ES-I3 (cell line): Measurements from ENCODE around the gene MAPKAPK3.

Source experiments
- H3K36me3 ChIP-seq: 2 replicates; pipeline ENCODE4 v1.6.1; 2013; ENCODE audit warnings: mild to moderate bottlenecking, low read length, control low read depth, moderate library complexity; ENCODE audit not compliant: insufficient read depth
- H3K4me1 ChIP-seq: 2 replicates; pipeline ENCODE4 v1.6.1; 2013; ENCODE audit warnings: mild to moderate bottlenecking, control low read depth, low read length; ENCODE audit not compliant: insufficient read depth
- H3K9ac ChIP-seq: 2 replicates; pipeline ENCODE4 v1.6.1; 2013; ENCODE audit warnings: low read depth, mild to moderate bottlenecking, low read length, moderate library complexity
- H3K9me3 ChIP-seq: 2 replicates; pipeline ENCODE4 v1.6.1; 2013; ENCODE audit warnings: mild to moderate bottlenecking, low read length, moderate library complexity; ENCODE audit not compliant: control insufficient read depth, insufficient read depth

The MAPKAPK3 gene

DNA sequence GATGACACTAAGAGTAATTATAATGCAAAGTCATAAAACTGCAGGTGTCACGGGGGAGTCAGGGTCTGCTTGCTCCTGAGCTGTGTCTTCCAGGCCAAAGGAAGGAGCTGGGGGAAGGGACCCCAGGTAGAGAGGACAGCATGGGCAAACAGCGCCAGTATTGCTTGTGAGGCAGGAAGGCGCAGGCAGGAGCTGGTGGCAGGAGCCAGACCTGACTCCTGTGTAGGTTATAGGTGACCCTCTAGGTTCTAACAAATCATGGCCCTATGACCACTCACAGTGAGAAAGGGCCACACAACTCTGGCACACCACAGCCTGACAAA is 7.2 kb upstream of the MAPKAPK3 start:
- Histone ChIP-seq H3K9me3 (no peaks in the 10 kb centered on the region), H3K4me1 (peaks cover 4% of the 10 kb centered on the region; the same call in 1 of the 2 replicates), H3K36me3 (no peaks in the 10 kb centered on the region), H3K9ac (no peak overlapping the region)

DNA sequence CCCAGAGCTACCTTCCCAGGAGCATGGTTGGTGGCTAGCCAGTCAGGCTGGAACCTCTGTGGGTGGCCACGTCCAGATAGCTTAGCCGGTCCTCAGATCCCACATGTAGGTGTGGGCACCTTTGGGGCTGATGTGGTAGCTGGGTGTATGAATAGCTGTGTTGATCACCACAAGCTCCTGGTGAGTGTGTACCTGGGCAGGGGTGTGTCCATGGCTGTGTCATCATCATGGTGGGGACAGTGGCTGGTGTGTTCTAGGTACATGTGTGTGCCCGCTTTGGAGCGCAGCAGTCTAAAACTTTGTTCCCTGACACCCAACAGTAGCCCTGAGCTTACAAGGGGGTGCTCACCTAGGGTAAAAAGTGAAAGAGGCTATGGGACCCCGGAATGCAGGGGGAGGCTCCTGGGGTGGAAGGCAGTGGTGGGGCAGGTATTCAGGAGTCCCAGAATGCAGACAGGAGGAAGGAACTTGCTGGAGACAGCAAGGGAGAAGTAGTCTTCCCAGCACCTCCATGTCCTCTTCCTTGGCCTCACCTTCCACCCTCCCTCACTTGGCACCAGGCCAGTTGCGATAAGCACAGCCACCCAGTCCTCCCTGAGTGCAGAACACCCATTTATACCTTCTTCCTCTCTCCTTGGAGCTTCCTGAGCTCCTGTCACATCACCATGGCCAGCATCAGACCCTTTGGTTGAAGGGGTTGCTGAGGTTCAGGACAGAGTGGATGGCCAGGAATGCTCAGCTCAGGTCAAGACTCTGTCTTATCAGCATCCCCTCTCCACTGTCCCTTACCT is 6.6 kb upstream of the MAPKAPK3 start:
- Histone ChIP-seq H3K36me3 (no peaks in the 10 kb centered on the region), H3K9me3 (no peaks in the 10 kb centered on the region), H3K9ac (no peak overlapping the region), H3K4me1 (peaks cover 4% of the 10 kb centered on the region; the same call in 1 of the 2 replicates)

DNA sequence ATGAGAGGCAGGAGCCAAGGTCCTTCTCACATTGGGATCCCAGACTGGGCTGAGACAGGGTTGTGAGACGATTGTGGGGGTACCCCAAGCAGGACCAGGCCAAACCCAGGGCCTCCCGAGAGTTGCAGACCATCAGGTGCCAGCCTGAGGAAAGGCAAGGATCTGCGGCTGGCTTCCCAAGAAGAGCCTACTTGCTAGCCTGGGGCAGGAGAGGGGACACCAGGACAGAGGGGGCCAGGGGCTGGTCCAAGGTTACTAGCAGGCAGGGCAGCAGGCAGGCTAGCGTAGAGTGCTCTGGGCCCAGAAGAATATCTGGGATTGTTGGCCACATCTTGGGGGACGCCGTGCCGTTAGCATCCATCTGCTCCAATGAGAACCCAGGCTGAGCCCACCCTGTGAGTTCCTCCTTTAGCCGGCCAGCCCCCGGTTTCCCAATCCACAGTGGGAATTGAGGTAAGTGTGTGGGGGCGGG is 5.9 kb upstream of the MAPKAPK3 start:
- Histone ChIP-seq H3K9me3 (no peaks in the 10 kb centered on the region), H3K4me1 (peaks cover 4% of the 10 kb centered on the region; the same call in 1 of the 2 replicates), H3K36me3 (no peaks in the 10 kb centered on the region), H3K9ac (peak overlapping the region; percentile 64)

DNA sequence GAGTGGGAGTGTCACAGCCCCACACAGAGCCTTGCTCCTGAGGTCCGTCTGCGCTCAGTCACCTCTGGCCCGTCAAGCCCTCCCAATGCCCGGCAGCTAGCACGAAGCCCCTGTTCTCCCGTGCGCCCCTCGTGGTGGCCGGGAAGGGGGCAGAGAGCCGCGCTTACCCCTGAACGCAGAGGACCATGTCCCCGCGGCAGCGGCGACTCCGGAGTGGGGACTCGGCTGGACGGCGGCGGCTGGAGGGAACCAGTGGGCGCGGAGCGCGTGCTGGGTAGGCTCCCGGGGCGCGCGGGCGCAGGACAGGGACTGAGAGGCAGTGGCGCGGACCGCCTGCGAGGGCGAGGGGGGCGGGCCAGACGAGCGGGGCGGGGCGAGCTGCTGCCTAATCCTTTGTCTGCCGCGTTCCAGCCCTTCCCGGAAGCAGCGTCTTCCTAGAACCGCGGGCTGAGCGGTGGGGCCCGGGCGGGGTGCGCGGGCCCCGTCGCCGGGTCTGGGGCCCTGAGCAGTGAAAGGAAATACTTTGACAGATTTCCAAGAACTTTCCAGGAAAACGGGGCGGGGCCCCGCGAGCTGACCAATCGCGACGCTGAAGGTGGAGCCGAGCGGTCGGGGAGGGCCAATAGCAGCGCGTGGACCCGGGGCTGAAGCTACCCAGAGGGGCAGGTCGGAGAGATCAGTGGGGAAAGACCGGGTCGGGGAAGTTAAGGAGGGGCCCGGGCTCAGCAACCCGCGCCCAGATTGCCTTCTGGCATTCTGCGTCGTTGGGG is 5.3 kb upstream of the MAPKAPK3 start, which contains the start of gene CISH:
CISH (minus strand) TSS at position 311 of the 770 bp plus-strand sequence; CDS start at position 187, 124 bp downstream.
- Histone ChIP-seq H3K36me3 (no peaks in the 10 kb centered on the region), H3K9ac (peak within 1 kb of the TSS; percentile 64), H3K4me1 (peaks cover 4% of the 10 kb centered on the region; the same call in 1 of the 2 replicates), H3K9me3 (no peaks in the 10 kb centered on the region)

DNA sequence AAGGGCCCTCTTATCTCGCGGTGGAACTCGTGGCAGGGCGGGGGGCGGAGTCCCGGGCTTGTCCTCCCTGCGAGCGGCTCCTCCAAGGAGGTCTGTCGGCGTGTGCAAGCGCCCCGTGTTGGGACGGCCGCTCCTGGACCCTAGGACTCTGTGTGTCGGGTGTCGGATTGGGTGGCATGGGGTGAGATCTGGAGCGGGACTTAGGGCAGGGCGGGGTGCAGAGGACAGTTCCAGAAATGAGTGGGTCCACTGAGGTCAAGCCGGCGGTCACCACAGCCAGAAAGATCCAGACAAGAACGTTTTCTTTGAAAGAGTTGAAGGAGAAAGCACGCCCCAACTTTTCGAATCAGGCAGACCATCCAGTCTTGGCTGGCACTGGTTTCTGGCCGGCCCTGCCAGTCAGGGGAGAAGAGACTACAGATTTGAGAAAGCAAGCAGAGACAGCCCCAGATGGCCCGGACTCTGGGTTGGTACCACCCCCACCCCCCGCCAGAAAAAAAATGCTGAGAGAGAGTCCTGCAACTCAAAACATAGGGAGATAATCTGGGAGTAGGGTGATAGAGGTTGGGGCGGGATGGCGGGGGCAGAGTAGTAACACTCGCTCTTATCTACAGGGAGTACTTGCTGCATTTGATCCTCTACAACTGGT is 4.6 kb upstream of the MAPKAPK3 start:
- no peaks in the 10 kb centered on the region for H3K36me3 ChIP-seq
- peaks cover 4% of the 10 kb centered on the region; the same call in 1 of the 2 replicates for H3K4me1 ChIP-seq
- H3K9me3 ChIP-seq = no peaks in the 10 kb centered on the region
- peak overlapping the region; percentile 64; the same call in 1 of the 2 replicates for H3K9ac ChIP-seq

DNA sequence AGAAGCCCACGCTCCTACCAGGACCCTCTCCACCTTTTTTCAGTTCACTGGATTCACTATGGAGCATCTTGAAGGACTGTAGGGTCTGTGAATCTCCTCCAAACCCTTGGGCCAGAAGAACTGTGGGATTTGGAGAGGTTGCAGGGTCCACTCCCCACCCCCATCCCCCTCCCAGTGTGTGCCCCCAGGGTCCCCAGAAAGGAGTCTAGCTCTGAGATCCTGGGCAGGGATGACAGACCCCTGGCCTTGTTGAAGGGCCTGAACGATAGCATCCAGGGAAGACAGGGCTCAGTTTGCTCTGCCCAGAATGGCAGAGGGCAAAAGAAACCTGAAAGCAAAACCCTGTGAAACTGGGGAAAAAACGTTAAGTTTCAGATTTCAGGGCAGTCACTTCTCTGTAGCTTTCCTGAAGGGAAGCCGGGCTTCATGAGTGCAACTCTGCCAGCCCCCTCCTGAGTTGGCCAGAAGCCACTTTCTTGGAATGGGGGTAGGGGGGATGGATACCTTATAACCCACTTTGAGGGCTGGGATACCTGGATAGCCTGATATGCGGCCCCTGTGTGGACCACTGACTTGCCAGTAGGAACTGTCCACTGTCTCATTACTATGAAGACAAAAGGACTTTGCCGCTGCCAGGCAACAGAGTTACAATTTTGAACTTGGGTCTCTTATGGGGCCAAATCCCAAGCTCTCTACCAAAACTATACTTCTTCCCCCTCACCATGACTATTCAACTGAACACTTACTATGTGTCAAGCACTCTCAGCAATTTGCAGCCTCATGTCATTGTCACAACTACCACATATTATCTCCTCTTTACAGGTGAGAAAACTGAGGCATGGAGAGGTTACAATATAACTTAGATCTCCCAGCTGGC is 3.7 kb upstream of the MAPKAPK3 start:
- H3K4me1 ChIP-seq = peaks cover 11% of the 10 kb centered on the region; the same call in 1 of the 2 replicates
- H3K36me3 ChIP-seq = no peaks in the 10 kb centered on the region
- H3K9me3 ChIP-seq = no peaks in the 10 kb centered on the region
- no peak overlapping the region for H3K9ac ChIP-seq

DNA sequence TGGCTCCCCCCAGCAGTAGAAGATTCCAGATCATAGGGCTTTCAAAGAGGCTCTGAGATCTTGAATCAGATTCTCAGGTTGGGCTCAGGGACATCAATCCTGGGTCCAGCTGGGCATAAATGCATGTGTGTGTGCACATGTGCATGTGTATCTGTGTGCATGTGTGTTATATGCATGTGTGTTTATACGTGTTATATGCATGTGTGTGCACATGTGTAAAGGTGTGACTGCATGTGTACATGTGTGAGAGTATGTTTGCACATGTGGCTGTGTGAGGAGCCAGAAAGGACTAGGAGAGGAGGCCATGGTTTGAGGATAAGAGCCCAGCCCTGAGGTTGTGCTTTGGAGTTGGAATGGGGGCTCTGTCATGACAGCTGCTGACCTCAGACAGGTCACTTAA is 1.8 kb upstream of the MAPKAPK3 start:
- H3K9me3 ChIP-seq = no peaks in the 10 kb centered on the region
- no peak overlapping the region for H3K9ac ChIP-seq
- H3K36me3 ChIP-seq = no peaks in the 10 kb centered on the region
- peaks cover 11% of the 10 kb centered on the region; the same call in 1 of the 2 replicates for H3K4me1 ChIP-seq

DNA sequence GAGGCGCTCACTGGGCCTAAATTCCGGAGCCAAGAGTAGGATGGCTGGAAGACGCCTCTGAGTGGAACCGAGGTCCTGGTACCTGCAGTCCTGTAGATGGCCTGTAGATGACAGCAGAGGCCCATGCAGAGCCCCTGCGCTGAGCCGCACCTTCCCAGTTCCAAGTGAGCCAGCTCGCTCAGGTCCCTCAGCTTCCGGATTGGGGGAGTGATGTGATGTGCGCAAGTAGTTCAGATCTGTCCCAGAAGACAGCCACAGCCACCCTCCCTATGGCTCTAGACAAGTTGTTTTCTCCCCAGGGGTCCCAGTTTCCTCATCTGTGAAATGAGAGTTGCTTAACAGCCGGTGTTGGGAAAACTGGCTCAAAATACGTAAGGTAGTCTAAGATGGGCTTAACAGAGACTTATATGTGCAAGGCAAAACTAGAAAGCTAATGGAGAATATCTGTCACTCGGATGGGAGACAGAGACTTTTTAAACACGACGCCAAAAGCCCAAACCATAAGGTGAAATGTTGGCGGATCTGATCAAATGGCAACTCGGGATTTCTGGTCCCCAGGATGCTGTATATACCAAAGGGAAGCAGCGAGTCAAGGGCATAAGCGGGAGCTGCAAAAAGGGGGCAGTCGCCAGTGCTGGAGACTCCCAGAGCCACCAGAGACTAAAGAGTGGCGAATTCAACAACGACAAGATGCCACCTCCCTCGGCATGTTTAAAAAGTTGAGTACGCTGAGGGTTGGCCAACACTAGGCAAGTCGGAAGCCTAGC is 765 bp upstream of the MAPKAPK3 start:
- Histone ChIP-seq H3K4me1 (peaks cover 7% of the 10 kb centered on the region; the same call in 1 of the 2 replicates), H3K9ac (peak overlapping the region; percentile 47), H3K36me3 (no peaks in the 10 kb centered on the region), H3K9me3 (no peaks in the 10 kb centered on the region)

DNA sequence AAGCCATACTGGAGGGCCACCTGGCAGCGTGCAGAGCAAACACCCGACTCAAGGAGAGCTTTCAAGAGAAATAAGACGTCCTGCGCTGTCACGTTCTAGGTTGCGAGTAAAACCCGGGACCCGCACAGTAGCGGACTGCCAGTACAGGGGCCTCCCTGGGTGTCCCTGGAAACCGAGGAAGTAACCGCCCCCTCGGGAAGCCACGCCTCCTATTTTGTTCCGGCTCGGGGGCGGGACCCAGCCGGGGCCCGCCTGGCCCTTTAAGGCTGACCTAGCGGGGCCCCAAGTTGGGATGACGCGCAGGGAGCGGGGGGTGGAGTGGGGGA is 218 bp upstream of the MAPKAPK3 start:
- peak overlapping the region; percentile 47 for H3K9ac ChIP-seq
- H3K9me3 ChIP-seq = no peaks in the 10 kb centered on the region
- H3K36me3 ChIP-seq = no peaks in the 10 kb centered on the region
- H3K4me1 ChIP-seq = peaks cover 7% of the 10 kb centered on the region; the same call in 1 of the 2 replicates

DNA sequence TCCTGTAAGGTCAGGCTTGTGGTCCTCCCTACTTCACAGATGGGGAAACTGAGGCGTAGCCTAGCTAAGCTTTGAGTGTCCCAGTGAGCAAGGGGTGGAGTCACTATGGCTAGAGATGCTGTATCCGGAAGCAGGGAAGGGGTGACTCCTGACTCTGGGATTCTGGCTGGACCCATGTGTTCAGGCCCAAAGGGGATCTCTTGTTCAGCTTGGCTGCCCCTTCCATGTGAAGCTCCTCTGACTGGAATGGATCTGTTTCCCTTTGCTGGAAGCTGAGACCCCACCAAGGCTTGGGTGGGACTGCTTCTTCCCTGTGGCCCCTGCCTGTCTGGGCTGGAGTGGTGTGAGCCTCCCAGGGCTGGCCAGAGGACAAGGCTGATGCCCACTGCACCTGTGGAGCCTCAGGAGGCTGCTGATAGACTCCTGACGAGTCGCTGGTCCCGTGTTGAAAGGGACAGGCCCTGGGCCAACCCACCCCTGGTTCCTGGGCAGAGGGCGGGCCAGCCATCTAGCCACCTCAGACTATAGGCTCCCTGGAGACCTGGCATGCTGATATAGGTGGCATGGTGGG is 1.0 kb downstream of the MAPKAPK3 start:
- peaks cover 7% of the 10 kb centered on the region; the same call in 1 of the 2 replicates for H3K4me1 ChIP-seq
- H3K36me3 ChIP-seq = no peaks in the 10 kb centered on the region
- peak overlapping the region; percentile 84 for H3K9ac ChIP-seq
- no peaks in the 10 kb centered on the region for H3K9me3 ChIP-seq

DNA sequence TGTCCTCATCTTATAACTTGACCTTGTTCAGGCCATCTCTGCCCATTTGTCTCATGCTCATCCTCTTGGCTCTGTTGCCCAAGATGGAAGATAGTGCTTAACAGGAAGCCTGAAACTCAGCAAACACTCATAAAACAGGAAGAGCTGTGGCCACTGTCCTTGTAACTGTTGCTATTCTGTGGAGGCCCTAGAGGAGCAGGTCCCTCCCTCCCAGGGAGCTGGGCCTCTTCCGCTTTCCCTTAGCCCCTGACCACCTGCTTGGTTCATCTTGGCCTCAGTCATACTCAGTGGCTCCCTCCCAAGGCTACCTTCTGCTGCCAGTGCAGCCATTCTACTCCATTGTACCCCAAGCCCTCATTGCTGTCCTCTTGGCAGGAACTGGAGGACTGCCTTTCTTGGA is 3.5 kb downstream of the MAPKAPK3 start:
- Histone ChIP-seq H3K9ac (no peak overlapping the region), H3K36me3 (no peaks in the 10 kb centered on the region; the same call in 1 of the 2 replicates), H3K4me1 (peaks cover 21% of the 10 kb centered on the region), H3K9me3 (no peaks in the 10 kb centered on the region)

DNA sequence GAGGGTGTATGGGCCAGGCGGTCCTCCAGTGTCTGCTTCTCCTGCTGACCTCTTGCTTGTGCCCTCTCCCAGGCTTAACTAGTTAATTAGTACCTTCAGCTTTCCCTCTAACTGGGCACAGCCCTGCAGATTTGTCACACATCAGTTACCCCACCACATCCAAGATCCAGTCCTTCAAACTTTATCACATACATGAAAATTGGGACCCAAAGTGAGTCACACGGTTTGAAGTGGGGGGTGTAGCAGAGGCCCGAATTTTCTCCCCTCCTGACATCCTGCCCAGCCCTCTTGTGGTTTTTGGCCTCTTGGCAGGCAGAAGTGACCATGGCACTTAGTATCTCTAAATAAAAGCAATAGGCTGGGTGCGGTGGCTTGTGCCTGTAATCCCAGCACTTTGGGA is 3.9 kb downstream of the MAPKAPK3 start:
- Histone ChIP-seq H3K36me3 (no peaks in the 10 kb centered on the region; the same call in 1 of the 2 replicates), H3K9me3 (no peaks in the 10 kb centered on the region), H3K4me1 (peaks cover 25% of the 10 kb centered on the region), H3K9ac (no peak overlapping the region)

DNA sequence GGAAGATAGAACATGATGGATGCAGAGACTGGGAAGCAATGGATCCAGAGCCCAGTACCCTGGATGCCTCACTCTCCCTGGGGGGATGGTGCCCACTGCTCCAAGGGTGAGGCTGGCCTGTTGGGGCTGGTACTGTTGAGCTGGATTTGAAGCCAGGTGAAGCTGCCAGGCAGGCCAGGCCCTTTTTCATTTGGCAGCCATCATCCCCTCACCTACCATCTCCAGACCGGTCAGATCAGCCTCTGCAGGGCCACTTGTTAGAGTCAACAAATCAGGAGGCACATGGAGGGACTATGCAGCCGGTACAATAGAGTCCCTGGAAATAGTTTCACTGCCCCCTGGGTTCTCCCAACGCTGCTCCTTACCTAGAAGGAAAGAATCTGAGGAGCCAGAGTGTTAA is 5.9 kb downstream of the MAPKAPK3 start:
- no peaks in the 10 kb centered on the region for H3K9me3 ChIP-seq
- no peaks in the 10 kb centered on the region; the same call in 1 of the 2 replicates for H3K36me3 ChIP-seq
- H3K4me1 ChIP-seq = peaks cover 29% of the 10 kb centered on the region
- no peak overlapping the region for H3K9ac ChIP-seq
